Measurements from ENCODE around the gene RERE. TPM values are rescaled to one million over a fixed set of nuclear protein-coding genes. Genes with fewer than 3 reads are reported as not detected.

Gene RERE
- total and polyA plus RNA-seq, 7 donors: 38.8 to 308 (median 99.7) TPM

- Histone ChIP-seq H3K9me3 (peaks cover 3% of the 10 kb centered on the region), H3K36me3 (ENCODE audit: insufficient read depth in 1 of 2, low read depth in 1 of 2) (no peaks in the 10 kb centered on the region), H3K4me1 (peaks cover 7% of the 10 kb centered on the region), H3K4me3 (no peak overlapping the region), H3K27ac (no peak overlapping the region), H3K27me3 (ENCODE audit: insufficient read depth in 3 of 3, low read length in 2 of 3) (peaks cover 0 to 4% (median 0%) of the 10 kb centered on the region in 3 donors)
- peak; percentile 88 to 90 (median 89) for ATAC-seq
- peak; percentile 85 for TF ChIP-seq CTCF (IDR thresholded peaks at IDR 0.05)
- 39 to 44% (median 39%) methylated on average over 21 of the region's 21 CpGs for WGBS, 3 donors
- DNase-seq: peak; percentile 73 to 83
- intact Hi-C loops (cut with DNase I): loop anchor here (2.0 kb wide), 2 partner anchors 284 to 340 kb away; no protein-coding TSS in a partner anchor
These were observed 502.8 kb downstream of the RERE start for GRCh38 chr1:8314346-8315280.

GRCh38 chr1:8313231-8313630 lies 504.2 kb downstream of the RERE start:
- H3K4me3 ChIP-seq: no peak overlapping the region
- no peak for TF ChIP-seq CTCF (IDR thresholded peaks at IDR 0.05)
- ATAC-seq (no peak), DNase-seq (no peak)
- no peak overlapping the region for H3K27ac ChIP-seq
- 77 to 85% (median 78%) methylated on average over 6 of the region's 6 CpGs for WGBS, 3 donors
- H3K4me1 ChIP-seq: peaks cover 7% of the 10 kb centered on the region
- H3K9me3 ChIP-seq: peaks cover 3% of the 10 kb centered on the region
- no peaks in the 10 kb centered on the region for H3K36me3 ChIP-seq (ENCODE audit: insufficient read depth in 1 of 2, low read depth in 1 of 2)
- intact Hi-C loops (cut with DNase I): loop anchor here in 1 of 2 donors (1.0 kb wide), 1 partner anchor 337 kb away; no protein-coding TSS in a partner anchor
- peaks cover 0 to 4% (median 0%) of the 10 kb centered on the region in 3 donors for H3K27me3 ChIP-seq (ENCODE audit: insufficient read depth in 3 of 3, low read length in 2 of 3)

- 38 to 54% (median 39%) methylated on average over 17 of the region's 17 CpGs for WGBS, 3 donors
- intact Hi-C loops (cut with DNase I): loop anchor here in 1 of 2 donors (1.0 kb wide), 1 partner anchor 336 kb away; no protein-coding TSS in a partner anchor
These were observed 504.9 kb downstream of the RERE start for GRCh38 chr1:8312235-8313218.

More at GRCh38 chr1:8312235-8313218, 504.9 kb downstream of the RERE start:
- TF ChIP-seq CTCF (IDR thresholded peaks at IDR 0.05): no peak
- no peak overlapping the region for H3K27ac ChIP-seq
- H3K9me3 ChIP-seq: peaks cover 3% of the 10 kb centered on the region
- no peaks in the 10 kb centered on the region for H3K36me3 ChIP-seq (ENCODE audit: insufficient read depth in 1 of 2, low read depth in 1 of 2)
- peaks cover 0 to under 1% (median 0%) of the 10 kb centered on the region in 3 donors for H3K27me3 ChIP-seq (ENCODE audit: insufficient read depth in 3 of 3, low read length in 2 of 3)
- H3K4me1 ChIP-seq: peaks cover 7% of the 10 kb centered on the region
- ATAC-seq (peak in 2 of 4 donors; percentile 20 to 53), DNase-seq (no peak)
- H3K4me3 ChIP-seq: no peak overlapping the region
